ENCODE measurements around the gene POLR2B.

Gene POLR2B

GRCh38 chr4:57075367-57075766 lies 96.7 kb downstream of the POLR2B start:
- in situ Hi-C loops (cut with MboI; ENCODE audit: low sequenced_read_pairs, unreplicated experiment) = no loop called here
- TF ChIP-seq CTCF (IDR thresholded peaks at IDR 0.05; ENCODE audit: borderline replicate concordance, control extremely low read depth, extremely low read depth, insufficient read depth, missing control alignments) = no peak
- no peak for DNase-seq (ENCODE audit: low spot score)

- no peak for TF ChIP-seq CTCF (IDR thresholded peaks at IDR 0.05; ENCODE audit: borderline replicate concordance, control extremely low read depth, extremely low read depth, insufficient read depth, missing control alignments)
- in situ Hi-C loops (cut with MboI; ENCODE audit: low sequenced_read_pairs, unreplicated experiment) = no loop called here
- no peak for DNase-seq (ENCODE audit: low spot score)
These were observed 98.0 kb downstream of the POLR2B start for GRCh38 chr4:57076646-57077045.

GRCh38 chr4:57077550-57078343 lies 99.1 kb downstream of the POLR2B start:
- in situ Hi-C loops (cut with MboI; ENCODE audit: low sequenced_read_pairs, unreplicated experiment) = no loop called here
- no peak for DNase-seq (ENCODE audit: low spot score)
- no peak for TF ChIP-seq CTCF (IDR thresholded peaks at IDR 0.05; ENCODE audit: borderline replicate concordance, control extremely low read depth, extremely low read depth, insufficient read depth, missing control alignments)

GRCh38 chr4:57078685-57079521 lies 100.2 kb downstream of the POLR2B start:
- no peak for TF ChIP-seq CTCF (IDR thresholded peaks at IDR 0.05; ENCODE audit: borderline replicate concordance, control extremely low read depth, extremely low read depth, insufficient read depth, missing control alignments)
- no peak for DNase-seq (ENCODE audit: low spot score)
- in situ Hi-C loops (cut with MboI; ENCODE audit: low sequenced_read_pairs, unreplicated experiment) = no loop called here

All from GM13976 (cell line).